Measurements from ENCODE around the gene SLC66A3.
A peak's percentile ranks its signal among the peaks of the same experiment; 100 is the strongest.

The SLC66A3 gene

DNA sequence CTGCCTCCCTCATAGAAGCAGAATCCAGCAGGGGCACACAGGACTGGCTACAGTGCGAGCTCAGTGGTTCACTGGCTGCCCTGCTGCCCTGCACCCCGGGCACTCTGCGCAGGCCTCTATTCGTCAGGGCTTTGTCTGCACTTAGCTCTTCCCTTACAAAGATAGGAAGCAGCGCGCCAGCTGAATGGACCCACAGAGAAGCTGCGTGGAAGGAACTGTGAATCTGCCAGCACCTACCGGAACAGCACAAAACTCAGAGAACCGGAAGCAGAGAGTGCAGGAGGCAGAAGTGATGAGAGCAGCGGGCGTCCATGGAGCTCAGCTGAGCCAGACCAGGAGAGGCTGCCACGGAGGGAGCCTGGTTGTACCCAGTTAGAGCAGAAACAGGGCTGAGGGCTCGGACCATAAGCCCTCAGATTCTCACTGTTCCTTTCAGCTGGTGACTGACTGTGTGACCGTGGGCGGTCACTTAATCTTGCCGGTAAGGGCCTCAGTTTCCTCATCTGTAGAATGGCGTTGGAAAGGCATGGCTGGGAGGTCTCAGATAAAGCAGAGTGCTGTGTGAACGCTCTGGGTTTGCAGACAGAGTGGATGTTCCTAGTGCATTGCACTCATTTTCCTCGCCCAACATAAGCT, 23.1 kb upstream of the SLC66A3 start:
- no peaks in the 10 kb centered on the region for H3K9me3 ChIP-seq
- H3K36me3 ChIP-seq = no peaks in the 10 kb centered on the region
- TF ChIP-seq, protein P1, sequence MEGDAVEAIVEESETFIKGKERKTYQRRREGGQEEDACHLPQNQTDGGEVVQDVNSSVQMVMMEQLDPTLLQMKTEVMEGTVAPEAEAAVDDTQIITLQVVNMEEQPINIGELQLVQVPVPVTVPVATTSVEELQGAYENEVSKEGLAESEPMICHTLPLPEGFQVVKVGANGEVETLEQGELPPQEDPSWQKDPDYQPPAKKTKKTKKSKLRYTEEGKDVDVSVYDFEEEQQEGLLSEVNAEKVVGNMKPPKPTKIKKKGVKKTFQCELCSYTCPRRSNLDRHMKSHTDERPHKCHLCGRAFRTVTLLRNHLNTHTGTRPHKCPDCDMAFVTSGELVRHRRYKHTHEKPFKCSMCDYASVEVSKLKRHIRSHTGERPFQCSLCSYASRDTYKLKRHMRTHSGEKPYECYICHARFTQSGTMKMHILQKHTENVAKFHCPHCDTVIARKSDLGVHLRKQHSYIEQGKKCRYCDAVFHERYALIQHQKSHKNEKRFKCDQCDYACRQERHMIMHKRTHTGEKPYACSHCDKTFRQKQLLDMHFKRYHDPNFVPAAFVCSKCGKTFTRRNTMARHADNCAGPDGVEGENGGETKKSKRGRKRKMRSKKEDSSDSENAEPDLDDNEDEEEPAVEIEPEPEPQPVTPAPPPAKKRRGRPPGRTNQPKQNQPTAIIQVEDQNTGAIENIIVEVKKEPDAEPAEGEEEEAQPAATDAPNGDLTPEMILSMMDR (IDR thresholded peaks at IDR 0.05; ENCODE audit: low read depth, low read length) = no peak
- no peaks in the 10 kb centered on the region for H3K4me1 ChIP-seq
- no peak for DNase-seq
- H3K4me3 ChIP-seq (ENCODE audit: low read depth, low read length) = peak overlapping the region; percentile 54
- H3K27me3 ChIP-seq = no peaks in the 10 kb centered on the region

DNA sequence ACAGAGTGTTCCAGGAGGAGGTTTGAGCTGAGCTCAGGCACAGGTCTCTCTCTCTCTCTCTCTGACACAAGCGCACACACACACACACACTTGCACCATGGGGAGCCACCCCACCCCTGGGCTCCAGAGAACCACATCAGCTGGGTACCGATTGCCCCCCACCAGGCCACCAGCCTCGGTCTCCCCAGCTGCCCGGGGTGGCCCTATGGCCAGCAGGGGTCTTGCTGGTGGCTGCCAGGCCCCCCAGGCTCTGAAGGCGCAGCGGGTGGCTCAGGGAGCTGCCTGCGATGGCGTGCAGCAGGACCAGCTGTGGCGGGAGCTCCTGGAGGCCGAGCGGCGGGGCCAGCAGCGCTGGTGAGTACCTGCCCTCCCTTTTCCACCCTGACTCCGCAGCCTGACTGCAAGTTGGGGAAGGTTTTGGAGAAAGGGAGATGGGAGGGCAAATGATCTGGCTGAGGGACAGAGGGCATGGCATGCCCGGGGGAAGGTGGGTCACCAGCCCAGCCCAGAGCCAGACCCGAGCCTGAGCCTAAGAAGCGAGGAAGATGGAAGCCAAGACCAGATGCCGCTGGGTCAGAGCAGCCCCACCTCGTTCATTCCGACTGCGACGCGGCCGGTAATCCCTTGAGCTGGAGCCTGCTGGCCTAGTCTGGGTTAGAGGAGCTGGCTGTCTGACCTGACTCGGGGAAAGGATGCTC, 21.9 kb upstream of the SLC66A3 start:
- DNase-seq = no peak
- Histone ChIP-seq H3K4me3 (ENCODE audit: low read depth, low read length) (peak overlapping the region; percentile 54), H3K4me1 (no peaks in the 10 kb centered on the region)

DNA sequence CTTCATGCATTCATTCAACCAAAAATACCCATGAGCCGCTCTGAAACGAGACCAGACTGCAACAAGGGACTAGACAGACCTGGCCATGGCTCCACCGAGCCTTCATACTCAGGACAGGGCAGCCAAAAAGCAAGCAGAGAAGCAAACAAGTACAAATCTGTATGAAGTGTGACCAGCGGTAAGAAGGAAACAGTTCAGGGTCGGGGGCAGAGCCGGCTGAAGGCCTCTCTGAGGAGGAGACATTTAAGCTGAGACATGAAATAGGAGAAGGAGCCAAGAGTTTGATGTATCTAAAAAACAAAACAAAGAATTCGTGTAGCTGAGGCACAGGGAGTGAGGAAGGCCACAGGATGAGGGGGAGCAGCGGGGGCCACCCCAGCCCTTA, 21.3 kb upstream of the SLC66A3 start:
- Histone ChIP-seq H3K36me3 (no peaks in the 10 kb centered on the region), H3K4me3 (ENCODE audit: low read depth, low read length) (no peak overlapping the region), H3K27me3 (no peaks in the 10 kb centered on the region), H3K9me3 (no peaks in the 10 kb centered on the region), H3K4me1 (no peaks in the 10 kb centered on the region)
- TF ChIP-seq, protein P1 (IDR thresholded peaks at IDR 0.05; ENCODE audit: low read depth, low read length) = no peak
- DNase-seq = no peak

More for the DNA sequence above, 21.9 kb upstream of the SLC66A3 start:
- Histone ChIP-seq H3K27me3 (no peaks in the 10 kb centered on the region), H3K9me3 (no peaks in the 10 kb centered on the region), H3K36me3 (no peaks in the 10 kb centered on the region)
- TF ChIP-seq, protein P1 (IDR thresholded peaks at IDR 0.05; ENCODE audit: low read depth, low read length) = no peak

DNA sequence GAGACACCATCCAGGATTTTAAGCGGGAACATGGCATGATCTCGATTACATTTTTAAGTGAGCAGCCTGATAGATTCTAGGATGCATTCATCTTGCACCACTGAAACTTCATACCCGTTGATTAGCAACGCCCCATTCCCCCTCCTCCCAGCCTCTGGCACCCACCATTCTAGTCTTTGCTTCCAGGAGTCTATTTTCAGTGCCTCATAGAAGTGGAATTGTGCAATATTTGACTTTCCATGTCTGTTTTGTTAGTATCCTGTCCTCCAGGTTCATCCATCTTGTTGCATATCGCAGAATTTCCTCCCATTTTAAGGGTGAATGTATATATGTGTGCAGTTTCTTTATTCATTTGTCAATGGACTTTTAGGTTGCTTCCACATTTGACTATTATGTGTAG, 20.9 kb upstream of the SLC66A3 start:
- H3K4me3 ChIP-seq (ENCODE audit: low read depth, low read length) = no peak overlapping the region
- no peaks in the 10 kb centered on the region for H3K27me3 ChIP-seq
- H3K4me1 ChIP-seq = no peaks in the 10 kb centered on the region
- no peaks in the 10 kb centered on the region for H3K36me3 ChIP-seq
- no peaks in the 10 kb centered on the region for H3K9me3 ChIP-seq
- TF ChIP-seq, protein P1 (IDR thresholded peaks at IDR 0.05; ENCODE audit: low read depth, low read length) = no peak
- no peak for DNase-seq

DNA sequence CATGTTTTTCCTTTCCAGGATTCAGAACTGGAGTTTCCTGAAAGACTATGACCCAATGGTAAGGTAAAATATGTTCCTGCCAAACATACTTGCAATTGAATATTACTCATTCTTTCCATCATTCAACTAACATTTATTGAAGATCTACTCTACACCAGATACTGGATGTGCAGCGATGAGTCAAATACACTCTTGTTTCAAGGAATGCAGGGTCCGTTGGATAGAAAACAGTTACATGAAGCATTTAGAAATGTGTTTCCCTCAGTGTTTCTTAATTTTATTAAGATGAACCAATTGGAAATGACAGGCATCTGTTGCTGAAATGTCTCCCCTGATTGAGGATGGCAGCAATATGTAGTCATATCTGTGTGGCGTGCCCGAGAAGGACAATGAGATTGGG, 14.8 kb upstream of the SLC66A3 start:
- Histone ChIP-seq H3K36me3 (no peaks in the 10 kb centered on the region), H3K9me3 (no peaks in the 10 kb centered on the region), H3K27me3 (0 out of 2 replicates have a peak, but pooled peaks cover 6% of the 10 kb centered on the region), H3K4me1 (no peaks in the 10 kb centered on the region), H3K4me3 (ENCODE audit: low read depth, low read length) (no peak overlapping the region)
- no peak for DNase-seq
- TF ChIP-seq, protein P1 (IDR thresholded peaks at IDR 0.05; ENCODE audit: low read depth, low read length) = no peak

DNA sequence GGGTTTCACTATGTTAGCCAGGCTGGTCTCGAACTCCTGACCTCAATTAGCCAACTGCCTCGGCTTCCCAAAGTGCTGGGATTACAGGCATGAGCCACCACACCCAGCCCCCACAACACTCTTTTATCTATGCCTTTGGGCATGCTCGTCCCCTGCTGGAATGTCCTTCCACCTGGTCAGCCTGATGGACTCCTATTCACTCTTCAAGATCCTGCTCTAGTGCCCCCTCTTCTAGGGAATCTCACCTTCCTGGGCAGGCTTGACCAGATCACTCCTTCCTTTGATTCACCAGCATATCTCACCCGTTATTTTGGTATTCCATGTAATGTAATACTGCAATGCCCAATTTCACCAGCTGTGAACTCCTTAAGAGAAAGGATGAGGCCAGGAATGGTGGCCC, 13.9 kb upstream of the SLC66A3 start:
- TF ChIP-seq, protein P1 (IDR thresholded peaks at IDR 0.05; ENCODE audit: low read depth, low read length) = no peak
- DNase-seq = no peak
- Histone ChIP-seq H3K36me3 (no peaks in the 10 kb centered on the region), H3K4me3 (ENCODE audit: low read depth, low read length) (no peak overlapping the region), H3K9me3 (no peaks in the 10 kb centered on the region), H3K27me3 (0 out of 2 replicates have a peak, but pooled peaks cover 6% of the 10 kb centered on the region), H3K4me1 (no peaks in the 10 kb centered on the region)

All from BE2C (cell line).